IMR-90 (cell line): ENCODE measurements around the gene USP24. TPM values are rescaled to one million over a fixed set of nuclear protein-coding genes. Genes with fewer than 3 reads are reported as not detected.

Source experiments
- ATAC-seq: fragments of 200-7000 bp; cut with Tn5 transposase; 2 replicates; pipeline ENCODE4 v1.9.1; 2020; ENCODE audit warnings: low read depth, mild to moderate bottlenecking, moderate library complexity
- BruUV-seq: library from RNA; stranded (reverse); fragments of 400-500 nt; replicated peaks from 2 replicates; lab custom pipeline; 2021; lab: Mats Ljungman, UMichigan
- CTCF ChIA-PET: fragments of 300-600 bp; formaldehyde crosslinking; extraction: SDS; loops from one replicate; lab custom pipeline; 2021; ENCODE audit warnings: antibody characterized with exemption; lab: Yijun Ruan, JAX
- POLR2A ChIA-PET: fragments of 300-600 bp; sonication (Branson Sonifier 250); formaldehyde crosslinking; loops from one replicate; lab custom pipeline; 2022; ENCODE audit warnings: antibody characterized with exemption; ENCODE audit not compliant: unreplicated experiment; lab: Charles Lee
- DNase-seq: peaks from one replicate; pipeline ENCODE4 v3.0.0; 2013
- H2AFZ ChIP-seq: replicated peaks from 2 replicates; pipeline ENCODE3; 2013; ENCODE audit warnings: low read length, mild to moderate bottlenecking; ENCODE audit not compliant: poor library complexity
- H2AK5ac ChIP-seq: 2 replicates; pipeline ENCODE4 v1.6.1; 2013; ENCODE audit warnings: low read depth, low read length, inconsistent platforms
- H2AK9ac ChIP-seq: replicated peaks from 2 replicates; pipeline ENCODE3; 2013; ENCODE audit warnings: mild to moderate bottlenecking, low read depth, low read length, moderate library complexity; ENCODE audit not compliant: poor library complexity
- H2BK120ac ChIP-seq: 2 replicates; pipeline ENCODE4 v1.6.1; 2013; ENCODE audit warnings: low read depth, low read length, inconsistent platforms
- H2BK15ac ChIP-seq: 3 replicates; pipeline ENCODE4 v1.6.1; 2013; ENCODE audit warnings: low read depth, low read length, inconsistent platforms
- H2BK20ac ChIP-seq: 2 replicates; pipeline ENCODE4 v1.6.1; 2013; ENCODE audit warnings: low read depth, mild to moderate bottlenecking, inconsistent platforms, low read length, moderate library complexity
- H2BK5ac ChIP-seq: 2 replicates; pipeline ENCODE4 v1.6.1; 2013; ENCODE audit warnings: mild to moderate bottlenecking, low read depth, low read length, inconsistent platforms; ENCODE audit not compliant: poor library complexity, severe bottlenecking
- H3K14ac ChIP-seq: replicated peaks from 2 replicates; pipeline ENCODE4 v1.6.1; 2013; ENCODE audit warnings: low read depth, low read length, inconsistent platforms
- H3K18ac ChIP-seq: 2 replicates; pipeline ENCODE4 v1.6.1; 2013; ENCODE audit warnings: low read depth, low read length, control low read depth
- H3K23ac ChIP-seq: 2 replicates; pipeline ENCODE4 v1.6.1; 2013; ENCODE audit warnings: low read depth, low read length, inconsistent platforms
- H3K27ac ChIP-seq: 2 replicates; pipeline ENCODE4 v1.5.1; 2013; ENCODE audit warnings: mild to moderate bottlenecking, control low read depth, low read length; ENCODE audit not compliant: insufficient read depth
- H3K27me3 ChIP-seq: 2 replicates; pipeline ENCODE4 v1.6.1; 2013; ENCODE audit warnings: low read length; ENCODE audit not compliant: control insufficient read depth, insufficient read depth
- H3K36me3 ChIP-seq: 2 replicates; pipeline ENCODE4 v1.6.1; 2013; ENCODE audit warnings: low read length, mixed read lengths; ENCODE audit not compliant: control insufficient read depth, insufficient read depth
- H3K4ac ChIP-seq: 2 replicates; pipeline ENCODE4 v1.6.1; 2013; ENCODE audit warnings: low read depth, low read length, inconsistent platforms
- H3K4me1 ChIP-seq: 2 replicates; pipeline ENCODE4 v1.6.1; 2013; ENCODE audit warnings: low read length, mixed read lengths; ENCODE audit not compliant: control insufficient read depth, insufficient read depth
- H3K4me2 ChIP-seq: 2 replicates; pipeline ENCODE4 v1.6.1; 2013; ENCODE audit warnings: low read depth, mild to moderate bottlenecking, control low read depth, low read length, moderate library complexity
- H3K4me3 ChIP-seq: 2 replicates; pipeline ENCODE4 v1.5.1; 2013; ENCODE audit warnings: low read depth, mild to moderate bottlenecking, control low read depth, low read length, moderate library complexity; ENCODE audit not compliant: insufficient read depth
- H3K56ac ChIP-seq: 2 replicates; pipeline ENCODE4 v1.6.1; 2013; ENCODE audit warnings: low read length, inconsistent platforms; ENCODE audit not compliant: insufficient read depth; ENCODE audit errors: extremely low read depth
- H3K79me1 ChIP-seq, 2 experiments: 2 replicates each; pipeline ENCODE4 v1.6.1; 2013; ENCODE audit warnings: low read length in 2 of 2, inconsistent platforms in 1 of 2, low read depth in 1 of 2
- H3K9ac ChIP-seq: 2 replicates; pipeline ENCODE4 v1.6.1; 2013; ENCODE audit warnings: low read depth, low read length, control low read depth
- H3K9me1 ChIP-seq: 2 replicates; pipeline ENCODE4 v1.6.1; 2013; ENCODE audit warnings: low read length, inconsistent platforms; ENCODE audit not compliant: insufficient read depth
- H3K9me3 ChIP-seq: 2 replicates; pipeline ENCODE4 v1.6.1; 2013; ENCODE audit warnings: low read length; ENCODE audit not compliant: control insufficient read depth, insufficient read depth
- H4K20me1 ChIP-seq: 2 replicates; pipeline ENCODE4 v1.6.1; 2013; ENCODE audit warnings: low read length, inconsistent platforms; ENCODE audit not compliant: insufficient read depth
- H4K5ac ChIP-seq: 2 replicates; pipeline ENCODE4 v1.6.1; 2013; ENCODE audit warnings: mild to moderate bottlenecking, low read depth, low read length, control low read depth
- H4K8ac ChIP-seq, 2 experiments: 2 replicates each; pipeline ENCODE4 v1.6.1; 2013; ENCODE audit warnings: low read depth in 2 of 2, low read length in 2 of 2, control low read depth in 1 of 2, inconsistent platforms in 1 of 2
- H4K91ac ChIP-seq: 2 replicates; pipeline ENCODE4 v1.6.1; 2013; ENCODE audit warnings: low read depth, low read length, inconsistent platforms; ENCODE audit not compliant: insufficient read depth
- ELK1 ChIP-seq: fragments of 150-350 bp; IDR thresholded peaks from 2 replicates; pipeline ENCODE4 v1.6.1; 2016; ENCODE audit warnings: low read depth, mild to moderate bottlenecking, low read length, moderate library complexity, borderline replicate concordance
- MAFK ChIP-seq: IDR thresholded peaks from 2 replicates; pipeline ENCODE4 v1.6.1; 2012; ENCODE audit warnings: low read depth, low read length, improper control_type of control experiment
- MXI1 ChIP-seq: IDR thresholded peaks from 2 replicates; pipeline ENCODE4 v1.6.1; 2012; ENCODE audit warnings: low read depth, mild to moderate bottlenecking, low read length, moderate library complexity, borderline replicate concordance
- RFX5 ChIP-seq: IDR thresholded peaks from 2 replicates; pipeline ENCODE4 v1.8.0; 2012; ENCODE audit warnings: low read depth, mild to moderate bottlenecking, low read length, moderate library complexity
- SMC3 ChIP-seq: fragments of 150-350 bp; IDR thresholded peaks from 2 replicates; pipeline ENCODE4 v1.6.1; 2016; ENCODE audit warnings: low read depth, mild to moderate bottlenecking, antibody characterized with exemption, low read length, moderate library complexity
- WGBS, 2 experiments: methylation state at CpG; one replicate each; pipeline versions ENCODE4 v1.1.5 to v1.1.7; 2013; ENCODE audit warnings: missing lambda C conversion rate in 2 of 2; ENCODE audit not compliant: insufficient read length in 1 of 2; ENCODE audit errors: extremely low coverage in 2 of 2; 5-methylcytosine and 5-hydroxymethylcytosine counted together
- dilution Hi-C: fragments of 300-500 bp; cut with HindIII; formaldehyde crosslinking; loops from one replicate; pipeline ENCODE4 v1.14.3; 2018; ENCODE audit warnings: low sequenced_read_pairs; ENCODE audit not compliant: unreplicated experiment
- in situ Hi-C: fragments of 300-500 bp; cut with MboI; formaldehyde crosslinking; loops from 3 replicates; pipeline ENCODE4 v1.14.3; 2019; ENCODE audit warnings: low sequenced_read_pairs, inconsistent platforms, mixed read lengths
- intact Hi-C: fragments of 100-400 bp; cut with micrococcal nuclease; formaldehyde crosslinking; loops from 2 replicates; pipeline ENCODE4 v1.10.0; 2022
- polyA plus RNA-seq, 3 experiments: library from polyadenylated mRNA; depleted of rRNA; stranded (reverse); fragments of >200 nt; gene quantifications; 2 replicates each; pipeline ENCODE4 v1.2.3, GENCODE V29; 2012; ENCODE audit warnings: low replicate concordance in 1 of 3
- total RNA-seq: library from RNA; depleted of rRNA; stranded (reverse); fragments of >200 nt; gene quantifications from 2 replicates; pipeline ENCODE4 v1.2.3, GENCODE V29; 2012

The USP24 gene
- total and polyA plus RNA-seq, 2 of the 4 experiments (the other 2 are of a cell fraction) = 8.4 to 36.7 TPM

- CTCF ChIA-PET = no interaction called here
- dilution Hi-C loops = no loop called here
These were observed 157.2 kb downstream of the USP24 start for GRCh38 chr1:55057956-55058298.

More at GRCh38 chr1:55057956-55058298, 157.2 kb downstream of the USP24 start:
- Histone ChIP-seq H3K27ac (no peak overlapping the region), H2AK9ac (no peak overlapping the region), H2BK120ac (no peak overlapping the region), H3K36me3 (no peaks in the 10 kb centered on the region), H3K14ac (no peak overlapping the region), H4K5ac (no peak overlapping the region), H3K4me1 (no peaks in the 10 kb centered on the region), H3K56ac (no peak overlapping the region), H3K18ac (no peak overlapping the region), H3K4ac (no peak overlapping the region), H3K4me2 (no peak overlapping the region), H3K27me3 (peaks cover 24% of the 10 kb centered on the region), H2BK5ac (no peak overlapping the region), H3K79me1 (no peaks in the 10 kb centered on the region), H4K8ac (no peak overlapping the region), H3K9ac (no peak overlapping the region), H3K9me1 (0 out of 2 replicates have a peak, but pooled peaks cover 7% of the 10 kb centered on the region), H4K20me1 (no peaks in the 10 kb centered on the region), H2AK5ac (no peak overlapping the region), H2BK15ac (no peak overlapping the region), H3K4me3 (no peak overlapping the region), H2BK20ac (no peak overlapping the region), H3K23ac (no peak overlapping the region), H4K91ac (no peak overlapping the region), H2AFZ (no peak overlapping the region), H3K9me3 (no peaks in the 10 kb centered on the region)
- no TSS peak for BruUV-seq
- DNase-seq (no peak), ATAC-seq (no peak)
- no CpG with 5 or more reads among the region's 6 CpGs for WGBS, 2 experiments
- POLR2A ChIA-PET = no interaction called here
- no peak for TF ChIP-seq RFX5
- no peak for TF ChIP-seq ELK1
- no peak for TF ChIP-seq SMC3
- no peak for TF ChIP-seq MXI1
- no peak for TF ChIP-seq MAFK
- in situ Hi-C loops = no loop called here
- intact Hi-C loops = no loop called here
